ENCODE measurements around the gene STX10. TPM values are rescaled to one million over a fixed set of nuclear protein-coding genes. Genes with fewer than 3 reads are reported as not detected.

Gene STX10
- total and polyA plus RNA-seq, 2 donors (not counting 3 experiments of a cell fraction or from before 2014, with no cell fraction given): 63.1 to 91.6 TPM

- H3K4me1 ChIP-seq (ENCODE audit: control insufficient read depth, extremely low read depth, insufficient read depth, low read length): no peaks in the 10 kb centered on the region
- peaks cover 77% of the 10 kb centered on the region for H3K79me2 ChIP-seq (ENCODE audit: control insufficient read depth, insufficient read depth, low read length)
- DNase-seq (ENCODE audit: low read depth, low spot score) (no peak), FAIRE-seq (no peak)
- dilution Hi-C loops (cut with MboI; ENCODE audit: extremely low pct_ligation_motif_present, low sequenced_read_pairs) (no loop called here), intact Hi-C loops (cut with micrococcal nuclease) (no loop called here)
- no peak overlapping the region for H3K4me3 ChIP-seq (replicated peaks in 1 of 3; ENCODE audit: insufficient read depth in 1 of 3, low read depth in 1 of 3, low read length in 3 of 3)
- TF ChIP-seq FOS (IDR thresholded peaks at IDR 0.05; ENCODE audit: borderline replicate concordance, insufficient read depth, low read length) (no peak), POLR2A (IDR thresholded peaks at IDR 0.05; ENCODE audit: low read depth, low read length) (no peak), GATA2 (IDR thresholded peaks at IDR 0.05; ENCODE audit: insufficient read depth, insufficient read length, low read depth, low read length) (no peak), MYC (IDR thresholded peaks at IDR 0.05; ENCODE audit: low read depth, low read length) (no peak), EZH2 (IDR thresholded peaks at IDR 0.05; ENCODE audit: borderline replicate concordance, low read depth, low read length, severe bottlenecking) (no peak), CTCF (IDR thresholded peaks at IDR 0.05; ENCODE audit: extremely low read depth in 1 of 2, insufficient read depth in 1 of 2, low read depth in 1 of 2, low read length in 2 of 2) (no peak), MAX (IDR thresholded peaks at IDR 0.05; ENCODE audit: insufficient read depth, insufficient read length) (no peak), JUN (IDR thresholded peaks at IDR 0.05; ENCODE audit: borderline replicate concordance, insufficient read depth, insufficient read length, low read depth) (no peak), POLR2AphosphoS5 (IDR thresholded peaks at IDR 0.05; ENCODE audit: insufficient read depth, low read depth, low read length) (no peak)
- H3K4me2 ChIP-seq (ENCODE audit: insufficient read depth, low read length): no peak overlapping the region
- no peaks in the 10 kb centered on the region for H3K9me1 ChIP-seq (replicated peaks; ENCODE audit: control insufficient read depth, extremely low read depth, insufficient read depth, low read length)
- no peak overlapping the region for H2AFZ ChIP-seq (ENCODE audit: low read depth, low read length)
- POLR2A ChIA-PET: no interaction called here
- no TSS peak for BruUV-seq (replicated peaks)
- H4K20me1 ChIP-seq (replicated peaks; ENCODE audit: control insufficient read depth, extremely low read depth, insufficient read depth, low read length): peaks cover 2% of the 10 kb centered on the region
- CTCF ChIA-PET: interaction anchor here (0.5 to 1.6 kb wide), 2 partner anchors 14 to 22 kb away, joined by 3 read pairs; no protein-coding TSS in a partner anchor
- H3K36me3 ChIP-seq (ENCODE audit: control insufficient read depth in 2 of 2, extremely low read depth in 1 of 2, insufficient read depth in 2 of 2, low read length in 2 of 2): peaks cover 0 to 13% of the 10 kb centered on the region in 2 experiments
- no peak overlapping the region for H3K9ac ChIP-seq (replicated peaks; ENCODE audit: extremely low read depth, insufficient read depth, low read length)
- H3K27ac ChIP-seq (ENCODE audit: insufficient read depth, low read depth, low read length): no peak overlapping the region
- H3K27me3 ChIP-seq (ENCODE audit: control insufficient read depth in 2 of 2, insufficient read depth in 2 of 2, low read length in 2 of 2): no peaks in the 10 kb centered on the region
- no peaks in the 10 kb centered on the region for H3K9me3 ChIP-seq (replicated peaks; ENCODE audit: control insufficient read depth, insufficient read depth, low read length)
Observed at GRCh38 chr19:13130886-13131490, 19.2 kb downstream of the STX10 start.

Measured in endothelial cell of umbilical vein (primary cell).